ENCODE results near the gene SH3BP2. TPM values are rescaled to one million over a fixed set of nuclear protein-coding genes. Genes with fewer than 3 reads are reported as not detected.
A peak's percentile ranks its signal among the peaks of the same experiment; 100 is the strongest.

SH3BP2 gene
- total RNA-seq, 1 donor from 2014 or later: 39.1 TPM

DNA sequence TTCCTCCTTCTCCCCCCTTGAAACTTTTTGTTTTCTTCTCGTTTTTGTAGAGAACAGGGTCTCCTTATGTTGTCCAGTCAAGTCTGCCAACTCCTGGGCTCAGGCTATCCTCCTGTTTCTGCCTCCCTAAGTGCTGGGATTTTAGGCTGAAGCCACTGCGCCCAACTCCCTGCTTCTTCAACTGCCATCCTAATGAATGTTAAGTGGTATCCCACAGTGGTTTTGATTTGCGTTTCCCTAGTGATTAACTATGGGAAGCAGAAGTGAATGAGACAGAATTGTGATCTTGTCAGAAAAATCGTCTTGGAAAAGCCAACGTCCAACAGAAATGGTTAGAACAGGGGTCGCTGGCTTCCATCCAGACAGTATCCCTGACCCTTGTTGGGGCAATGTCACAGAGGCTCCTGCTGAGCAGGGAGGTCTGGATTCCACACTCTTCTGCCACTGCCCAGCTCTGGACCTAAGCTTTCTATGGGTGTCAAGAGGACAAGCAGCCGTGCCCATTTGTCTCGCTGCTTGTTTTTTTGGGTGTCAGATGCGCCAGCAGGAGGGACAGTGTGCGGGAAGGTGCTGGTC is 49.9 kb downstream of the SH3BP2 start:
- DNase-seq (ENCODE audit: low read depth, low spot score): no peak
- Mint-ChIP-seq H3K4me1 (peaks cover 38% of the 10 kb centered on the region), H3K9me3 (peaks cover 6% of the 10 kb centered on the region), H3K27ac (ENCODE audit: unreplicated experiment) (peak overlapping the region; percentile 80), H3K36me3 (ENCODE audit: low read depth) (peaks cover 6% of the 10 kb centered on the region), H3K27me3 (ENCODE audit: low read depth) (no peaks in the 10 kb centered on the region), H3K4me3 (peak overlapping the region; percentile 80)
- TF ChIP-seq, protein P1, sequence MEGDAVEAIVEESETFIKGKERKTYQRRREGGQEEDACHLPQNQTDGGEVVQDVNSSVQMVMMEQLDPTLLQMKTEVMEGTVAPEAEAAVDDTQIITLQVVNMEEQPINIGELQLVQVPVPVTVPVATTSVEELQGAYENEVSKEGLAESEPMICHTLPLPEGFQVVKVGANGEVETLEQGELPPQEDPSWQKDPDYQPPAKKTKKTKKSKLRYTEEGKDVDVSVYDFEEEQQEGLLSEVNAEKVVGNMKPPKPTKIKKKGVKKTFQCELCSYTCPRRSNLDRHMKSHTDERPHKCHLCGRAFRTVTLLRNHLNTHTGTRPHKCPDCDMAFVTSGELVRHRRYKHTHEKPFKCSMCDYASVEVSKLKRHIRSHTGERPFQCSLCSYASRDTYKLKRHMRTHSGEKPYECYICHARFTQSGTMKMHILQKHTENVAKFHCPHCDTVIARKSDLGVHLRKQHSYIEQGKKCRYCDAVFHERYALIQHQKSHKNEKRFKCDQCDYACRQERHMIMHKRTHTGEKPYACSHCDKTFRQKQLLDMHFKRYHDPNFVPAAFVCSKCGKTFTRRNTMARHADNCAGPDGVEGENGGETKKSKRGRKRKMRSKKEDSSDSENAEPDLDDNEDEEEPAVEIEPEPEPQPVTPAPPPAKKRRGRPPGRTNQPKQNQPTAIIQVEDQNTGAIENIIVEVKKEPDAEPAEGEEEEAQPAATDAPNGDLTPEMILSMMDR (conservative IDR thresholded peaks at IDR 0.05): no peak

DNA sequence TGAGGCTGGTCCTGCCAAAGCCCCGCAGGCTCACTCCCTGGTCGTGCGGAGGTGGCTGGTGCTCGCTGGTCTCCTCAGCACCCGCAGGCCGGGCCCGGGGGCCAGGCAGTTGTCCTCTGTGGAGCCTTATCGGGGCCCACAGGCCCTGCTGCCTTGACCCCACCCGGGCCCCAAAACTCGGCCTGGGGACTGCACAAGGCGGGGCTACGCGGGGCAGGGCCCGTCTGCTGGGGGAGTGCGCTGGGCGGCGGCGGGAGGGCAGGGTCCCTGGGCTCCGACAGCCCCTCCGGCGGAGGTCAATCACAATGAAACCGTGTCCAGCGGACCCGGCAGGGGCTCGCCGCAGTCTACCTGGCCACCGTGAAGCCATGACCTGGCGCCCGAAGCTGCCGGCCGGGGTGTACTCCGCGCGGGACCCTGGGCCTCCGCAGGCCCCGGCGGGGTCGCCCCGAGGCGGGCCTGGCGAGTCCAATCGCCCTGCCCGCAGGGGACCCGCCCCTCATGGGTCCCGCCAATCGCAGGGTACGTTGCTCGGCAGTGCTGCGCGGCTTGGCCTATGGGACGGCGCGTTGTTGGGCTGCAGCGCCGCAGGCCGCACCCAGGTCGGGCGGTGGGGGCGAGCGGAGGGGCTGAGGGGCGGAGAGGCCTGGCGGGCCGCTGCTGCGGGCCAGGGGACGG is 50.5 kb downstream of the SH3BP2 start, which contains the start of gene ADD1:
Gene ADD1 (plus strand): TSS at position 582 of the 678 bp plus-strand sequence. CDS start 32,072 bp downstream, outside the sequence.
- peak; percentile 99 for DNase-seq (ENCODE audit: low read depth, low spot score)
- H3K27me3 Mint-ChIP-seq (ENCODE audit: low read depth): no peaks in the 10 kb centered on the region
- peaks cover 6% of the 10 kb centered on the region for H3K36me3 Mint-ChIP-seq (ENCODE audit: low read depth)
- H3K4me1 Mint-ChIP-seq: peaks cover 32% of the 10 kb centered on the region
- peaks cover 6% of the 10 kb centered on the region for H3K9me3 Mint-ChIP-seq
- TF ChIP-seq, protein P1 (conservative IDR thresholded peaks at IDR 0.05): no peak
- peak within 1 kb of the TSS; percentile 80 for H3K27ac Mint-ChIP-seq (ENCODE audit: unreplicated experiment)
- peak within 1 kb of the TSS; percentile 90 for H3K4me3 Mint-ChIP-seq

DNA sequence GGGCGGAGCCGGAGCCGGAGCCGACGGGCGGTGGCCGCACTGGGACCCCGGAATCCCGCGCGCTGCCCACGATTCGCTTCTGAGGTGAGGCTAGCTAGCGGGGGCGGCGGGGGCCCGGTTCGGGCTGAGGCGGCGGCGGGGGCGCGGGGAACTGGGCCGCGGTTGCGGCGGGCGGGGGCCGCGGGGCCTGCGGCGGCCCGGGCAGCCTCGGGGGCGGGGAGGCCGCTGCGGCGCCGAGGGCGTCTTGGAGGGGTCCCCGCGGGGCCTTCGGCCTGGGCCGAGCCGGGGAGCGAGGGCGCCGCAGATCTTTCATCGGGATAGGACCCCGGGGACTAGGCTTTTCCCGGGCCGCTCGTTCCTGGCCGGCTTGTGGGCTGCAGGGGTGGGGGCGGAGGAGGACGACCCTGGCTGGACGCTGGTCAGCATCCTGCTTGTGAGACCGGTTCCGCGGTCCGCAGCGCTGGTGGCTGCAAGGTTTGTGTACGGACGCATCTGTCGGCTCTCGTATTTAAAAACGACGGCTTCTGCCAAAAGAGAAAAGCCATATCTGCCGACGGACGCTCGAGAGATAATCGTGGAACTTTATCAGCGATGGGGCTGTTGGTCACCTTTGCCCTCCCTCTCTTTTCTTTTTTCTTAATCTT is 51.2 kb downstream of the SH3BP2 start:
- Mint-ChIP-seq H3K4me3 (peak overlapping the region; percentile 90), H3K36me3 (ENCODE audit: low read depth) (peaks cover 6% of the 10 kb centered on the region), H3K9me3 (peaks cover 6% of the 10 kb centered on the region), H3K27me3 (ENCODE audit: low read depth) (no peaks in the 10 kb centered on the region), H3K27ac (ENCODE audit: unreplicated experiment) (peak overlapping the region; percentile 78), H3K4me1 (peaks cover 28% of the 10 kb centered on the region)
- TF ChIP-seq, protein P1 (conservative IDR thresholded peaks at IDR 0.05): no peak
- DNase-seq (ENCODE audit: low read depth, low spot score): peak; percentile 43

DNA sequence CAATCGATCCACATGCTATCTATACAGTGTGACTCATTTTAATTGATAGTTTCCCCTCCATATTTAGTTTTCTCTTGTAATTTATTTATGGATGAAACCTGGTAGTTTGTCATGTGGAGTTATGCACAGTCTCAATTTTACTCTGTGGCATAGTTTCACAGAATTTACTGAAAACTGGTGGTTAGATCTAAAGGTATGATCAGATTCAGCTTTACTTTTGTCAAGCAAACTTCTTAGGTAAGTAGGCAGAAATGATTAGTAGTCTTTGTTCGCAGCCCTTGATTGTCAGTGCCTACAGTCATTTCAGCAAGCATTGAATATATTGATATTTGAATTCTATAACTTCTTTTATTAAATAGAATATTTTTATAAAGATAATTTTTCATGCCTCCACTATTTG is 53.3 kb downstream of the SH3BP2 start:
- no peaks in the 10 kb centered on the region for H3K36me3 Mint-ChIP-seq (ENCODE audit: low read depth)
- TF ChIP-seq, protein P1 (conservative IDR thresholded peaks at IDR 0.05): no peak
- peaks cover 42% of the 10 kb centered on the region for H3K4me1 Mint-ChIP-seq
- no peaks in the 10 kb centered on the region for H3K9me3 Mint-ChIP-seq
- H3K27ac Mint-ChIP-seq (ENCODE audit: unreplicated experiment): no peak overlapping the region
- no peak for DNase-seq (ENCODE audit: low read depth, low spot score)
- H3K27me3 Mint-ChIP-seq (ENCODE audit: low read depth): no peaks in the 10 kb centered on the region
- peak overlapping the region; percentile 90 for H3K4me3 Mint-ChIP-seq

DNA sequence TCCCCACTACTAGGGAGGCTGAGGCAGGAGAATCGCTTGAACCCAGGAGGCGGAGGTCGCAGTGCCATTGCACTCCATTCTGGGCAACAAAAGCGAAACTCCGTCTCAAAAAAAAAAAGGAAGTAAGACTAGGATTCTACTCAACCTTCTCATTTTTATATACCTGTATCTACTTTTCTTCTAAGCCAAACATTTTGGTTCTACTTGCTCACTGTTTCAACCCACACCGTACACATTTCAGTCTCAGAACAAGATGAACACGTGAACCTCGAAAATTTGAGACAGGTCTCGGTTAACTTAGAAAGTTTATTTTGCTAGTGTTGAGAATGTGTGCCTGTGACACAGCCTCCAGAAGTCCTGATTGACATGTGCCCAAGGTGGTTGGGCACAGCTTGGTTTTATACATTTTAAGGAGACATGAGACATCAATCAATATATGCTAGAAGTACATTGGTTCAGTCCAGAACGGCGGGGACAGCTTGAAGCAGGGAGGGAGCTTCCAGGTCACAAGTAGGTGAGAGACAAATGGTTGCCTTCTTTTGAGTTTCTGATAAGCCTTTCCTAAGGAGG is 54.5 kb downstream of the SH3BP2 start:
- no peak overlapping the region for H3K27ac Mint-ChIP-seq (ENCODE audit: unreplicated experiment)
- H3K4me3 Mint-ChIP-seq: peak overlapping the region; percentile 65

More for the DNA sequence above, 54.5 kb downstream of the SH3BP2 start:
- DNase-seq (ENCODE audit: low read depth, low spot score): no peak
- H3K9me3 Mint-ChIP-seq: no peaks in the 10 kb centered on the region
- TF ChIP-seq, protein P1 (conservative IDR thresholded peaks at IDR 0.05): no peak
- peaks cover 49% of the 10 kb centered on the region for H3K4me1 Mint-ChIP-seq
- H3K36me3 Mint-ChIP-seq (ENCODE audit: low read depth): no peaks in the 10 kb centered on the region
- no peaks in the 10 kb centered on the region for H3K27me3 Mint-ChIP-seq (ENCODE audit: low read depth)
